Coronary artery (tissue), 2 donors: ENCODE measurements around the gene PLK4.
"Not testable (repeated sequence)": the region's sequence is repeated elsewhere in the genome, so short reads cannot be mapped to it uniquely, and the experiment has no call there.

Source experiments
- DNase-seq: peaks from one replicate; pipeline ENCODE4 v3.0.0-alpha.2; 2017; ENCODE audit warnings: low spot score
- H3K27ac ChIP-seq, 2 donors: fragments of 200-600 bp; sonication (generic); one replicate each; pipeline ENCODE4 v1.5.1; 2016 to 2019
- H3K4me3 ChIP-seq: fragments of 200-600 bp; sonication (generic); 2 replicates; pipeline ENCODE4 v1.5.1; 2016; ENCODE audit warnings: mild to moderate bottlenecking, moderate library complexity
- CTCF ChIP-seq: fragments of 200-600 bp; sonication (generic); IDR thresholded peaks from one replicate; pipeline ENCODE4 v1.5.1; 2019; ENCODE audit warnings: antibody characterized with exemption

PLK4 gene

GRCh38 chr4:127896528-127896927, 15.8 kb downstream of the PLK4 start:
- Histone ChIP-seq H3K4me3 (no peak overlapping the region), H3K27ac (no peak overlapping the region)
- DNase-seq: no peak
- TF ChIP-seq CTCF: no peak

- DNase-seq, H3K27ac ChIP-seq, H3K4me3 ChIP-seq: not testable (repeated sequence)
Observed at GRCh38 chr4:127899682-127900081, 19.0 kb downstream of the PLK4 start.

GRCh38 chr4:127905029-127905428, 24.3 kb downstream of the PLK4 start:
- TF ChIP-seq CTCF: no peak
- no peak overlapping the region for H3K4me3 ChIP-seq
- H3K27ac ChIP-seq: no peak overlapping the region
- no peak for DNase-seq

GRCh38 chr4:127916512-127916911, 35.8 kb downstream of the PLK4 start:
- no peak overlapping the region for H3K4me3 ChIP-seq
- TF ChIP-seq CTCF: no peak
- H3K27ac ChIP-seq: no peak overlapping the region
- no peak for DNase-seq

GRCh38 chr4:127917151-127917550, 36.5 kb downstream of the PLK4 start:
- no peak overlapping the region for H3K4me3 ChIP-seq
- no peak for DNase-seq
- TF ChIP-seq CTCF: no peak
- H3K27ac ChIP-seq: no peak overlapping the region

- no peak for TF ChIP-seq CTCF
- H3K27ac ChIP-seq: no peak overlapping the region
- no peak for DNase-seq
- no peak overlapping the region for H3K4me3 ChIP-seq
Observed at GRCh38 chr4:127920521-127920920, 39.8 kb downstream of the PLK4 start.

- no peak for DNase-seq
- H3K27ac ChIP-seq: no peak overlapping the region
- TF ChIP-seq CTCF: no peak
Observed at GRCh38 chr4:127922226-127922625, 41.5 kb downstream of the PLK4 start.

GRCh38 chr4:127925720-127926119, 45.0 kb downstream of the PLK4 start:
- H3K4me3 ChIP-seq, DNase-seq, H3K27ac ChIP-seq: not testable (repeated sequence)

More at GRCh38 chr4:127922226-127922625, 41.5 kb downstream of the PLK4 start:
- no peak overlapping the region for H3K4me3 ChIP-seq
